ENCODE measurements around the gene CHCHD6.

The CHCHD6 gene

DNA sequence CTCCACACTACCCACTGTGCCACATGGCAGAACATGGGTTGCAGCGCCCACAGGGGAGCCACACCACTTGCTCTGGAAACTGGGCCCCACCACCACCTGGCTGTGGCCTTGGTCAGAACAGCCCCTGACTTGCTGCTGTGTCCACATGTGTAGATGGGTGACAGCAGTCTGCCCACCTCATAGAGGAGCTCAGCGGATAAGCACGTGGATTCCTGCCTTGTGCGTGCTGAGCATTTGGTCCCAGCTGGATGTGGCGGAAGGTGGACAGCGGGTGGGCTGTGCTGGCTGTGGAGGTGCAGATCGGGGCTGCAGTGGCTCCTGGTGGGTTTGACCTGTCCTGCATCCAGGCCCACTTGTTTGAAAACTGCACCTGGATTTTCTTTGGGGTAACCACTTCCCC lies 272.9 kb downstream of the CHCHD6 start:
- TF ChIP-seq FOXP2 (optimal IDR thresholded peaks at IDR 0.05; ENCODE audit: borderline replicate concordance, extremely low read depth, extremely low read length, insufficient read depth) (no peak), SIN3A (IDR thresholded peaks at IDR 0.05; ENCODE audit: borderline replicate concordance, insufficient read depth, low read length) (no peak)

DNA sequence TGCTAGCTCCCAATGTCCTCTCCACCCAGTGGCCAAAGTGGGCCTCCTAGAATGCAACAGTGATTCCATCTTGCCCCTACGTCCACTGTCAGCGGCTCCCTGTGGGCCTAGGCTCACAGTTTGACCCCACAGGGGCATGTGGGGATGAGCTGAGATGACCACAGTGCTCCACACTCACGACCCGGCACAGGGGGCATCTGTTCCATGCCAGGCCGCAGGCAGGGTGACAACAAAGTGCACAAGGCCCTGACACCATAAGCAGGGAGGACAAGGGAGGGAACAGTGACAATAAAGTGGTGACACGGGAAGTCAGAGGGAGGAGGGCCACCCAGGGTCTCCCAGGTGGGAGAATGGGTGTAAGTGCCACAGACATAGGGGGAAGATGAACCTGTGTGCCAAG lies 273.8 kb downstream of the CHCHD6 start:
- TF ChIP-seq POLR2AphosphoS5 (IDR thresholded peaks at IDR 0.05; ENCODE audit: low read depth, low read length): no peak
- no peak for TF ChIP-seq TAF1 (IDR thresholded peaks at IDR 0.05; ENCODE audit: borderline replicate concordance, insufficient read depth, low read length)
- TF ChIP-seq SIN3A (IDR thresholded peaks at IDR 0.05; ENCODE audit: borderline replicate concordance, insufficient read depth, low read length): no peak
- TF ChIP-seq, protein P1, sequence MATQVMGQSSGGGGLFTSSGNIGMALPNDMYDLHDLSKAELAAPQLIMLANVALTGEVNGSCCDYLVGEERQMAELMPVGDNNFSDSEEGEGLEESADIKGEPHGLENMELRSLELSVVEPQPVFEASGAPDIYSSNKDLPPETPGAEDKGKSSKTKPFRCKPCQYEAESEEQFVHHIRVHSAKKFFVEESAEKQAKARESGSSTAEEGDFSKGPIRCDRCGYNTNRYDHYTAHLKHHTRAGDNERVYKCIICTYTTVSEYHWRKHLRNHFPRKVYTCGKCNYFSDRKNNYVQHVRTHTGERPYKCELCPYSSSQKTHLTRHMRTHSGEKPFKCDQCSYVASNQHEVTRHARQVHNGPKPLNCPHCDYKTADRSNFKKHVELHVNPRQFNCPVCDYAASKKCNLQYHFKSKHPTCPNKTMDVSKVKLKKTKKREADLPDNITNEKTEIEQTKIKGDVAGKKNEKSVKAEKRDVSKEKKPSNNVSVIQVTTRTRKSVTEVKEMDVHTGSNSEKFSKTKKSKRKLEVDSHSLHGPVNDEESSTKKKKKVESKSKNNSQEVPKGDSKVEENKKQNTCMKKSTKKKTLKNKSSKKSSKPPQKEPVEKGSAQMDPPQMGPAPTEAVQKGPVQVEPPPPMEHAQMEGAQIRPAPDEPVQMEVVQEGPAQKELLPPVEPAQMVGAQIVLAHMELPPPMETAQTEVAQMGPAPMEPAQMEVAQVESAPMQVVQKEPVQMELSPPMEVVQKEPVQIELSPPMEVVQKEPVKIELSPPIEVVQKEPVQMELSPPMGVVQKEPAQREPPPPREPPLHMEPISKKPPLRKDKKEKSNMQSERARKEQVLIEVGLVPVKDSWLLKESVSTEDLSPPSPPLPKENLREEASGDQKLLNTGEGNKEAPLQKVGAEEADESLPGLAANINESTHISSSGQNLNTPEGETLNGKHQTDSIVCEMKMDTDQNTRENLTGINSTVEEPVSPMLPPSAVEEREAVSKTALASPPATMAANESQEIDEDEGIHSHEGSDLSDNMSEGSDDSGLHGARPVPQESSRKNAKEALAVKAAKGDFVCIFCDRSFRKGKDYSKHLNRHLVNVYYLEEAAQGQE (IDR thresholded peaks at IDR 0.05; ENCODE audit: insufficient read depth in 1 of 2, low read depth in 2 of 2, low read length in 2 of 2): no peak
- TF ChIP-seq FOXP2 (optimal IDR thresholded peaks at IDR 0.05; ENCODE audit: borderline replicate concordance, extremely low read depth, extremely low read length, insufficient read depth): no peak

DNA sequence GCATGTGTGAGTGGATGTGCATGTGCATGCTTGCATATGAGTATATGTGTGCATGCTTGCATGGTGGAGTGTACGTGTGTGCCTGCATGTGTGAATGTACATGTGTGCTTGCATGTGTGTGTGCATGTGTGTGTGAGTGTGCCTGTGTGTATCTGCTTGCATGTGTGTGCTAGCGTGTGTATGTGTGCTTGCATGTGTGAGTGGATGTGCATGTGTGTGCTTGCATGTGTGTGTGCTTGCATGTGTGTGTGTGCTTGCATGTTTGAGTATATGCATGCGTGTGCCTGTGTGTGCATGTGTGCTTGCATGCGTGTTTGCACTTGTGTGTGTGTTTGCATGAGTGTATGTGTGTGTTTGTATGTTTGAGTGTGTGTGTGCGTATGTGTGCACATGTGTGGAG lies 274.3 kb downstream of the CHCHD6 start:
- TF ChIP-seq SIN3A (IDR thresholded peaks at IDR 0.05; ENCODE audit: borderline replicate concordance, insufficient read depth, low read length): no peak
- TF ChIP-seq TAF1 (IDR thresholded peaks at IDR 0.05; ENCODE audit: borderline replicate concordance, insufficient read depth, low read length): no peak
- TF ChIP-seq POLR2AphosphoS5 (IDR thresholded peaks at IDR 0.05; ENCODE audit: low read depth, low read length): no peak
- TF ChIP-seq, protein P1 (IDR thresholded peaks at IDR 0.05; ENCODE audit: insufficient read depth in 1 of 2, low read depth in 2 of 2, low read length in 2 of 2): no peak
- TF ChIP-seq FOXP2 (optimal IDR thresholded peaks at IDR 0.05; ENCODE audit: borderline replicate concordance, extremely low read depth, extremely low read length, insufficient read depth): no peak

DNA sequence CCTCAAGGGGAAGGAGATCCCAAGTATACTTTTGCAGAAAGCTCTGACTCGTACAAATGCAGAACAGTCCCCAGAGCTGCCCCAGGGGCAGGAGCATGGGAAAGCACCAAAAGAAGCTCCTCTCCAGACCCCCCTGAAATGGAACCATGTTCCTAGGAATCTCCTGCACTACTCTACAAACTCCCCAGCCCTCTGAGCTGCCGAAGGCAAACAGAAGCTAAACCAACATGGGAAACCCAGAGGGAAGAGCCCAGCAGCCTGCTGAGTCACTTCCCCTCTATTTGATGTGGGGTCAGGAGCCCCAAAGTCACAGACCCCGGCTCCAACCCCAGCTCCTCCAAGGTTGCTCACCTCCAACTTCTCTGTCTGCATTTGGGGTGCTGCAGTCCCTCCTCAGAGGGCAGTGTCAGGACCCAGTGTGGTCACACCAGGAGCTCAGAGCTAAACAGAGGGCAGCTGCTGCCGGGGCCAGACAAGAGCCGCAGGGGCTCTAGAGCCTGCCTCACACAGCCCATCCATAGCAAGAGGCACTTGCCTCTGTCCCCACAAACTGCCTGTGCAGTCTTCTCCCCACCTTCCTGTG lies 275.1 kb downstream of the CHCHD6 start:
- TF ChIP-seq SIN3A (IDR thresholded peaks at IDR 0.05; ENCODE audit: borderline replicate concordance, insufficient read depth, low read length) (no peak), POLR2AphosphoS5 (IDR thresholded peaks at IDR 0.05; ENCODE audit: low read depth, low read length) (no peak), TAF1 (IDR thresholded peaks at IDR 0.05; ENCODE audit: borderline replicate concordance, insufficient read depth, low read length) (no peak)
- TF ChIP-seq, protein P1 (IDR thresholded peaks at IDR 0.05; ENCODE audit: insufficient read depth in 1 of 2, low read depth in 2 of 2, low read length in 2 of 2): no peak

DNA sequence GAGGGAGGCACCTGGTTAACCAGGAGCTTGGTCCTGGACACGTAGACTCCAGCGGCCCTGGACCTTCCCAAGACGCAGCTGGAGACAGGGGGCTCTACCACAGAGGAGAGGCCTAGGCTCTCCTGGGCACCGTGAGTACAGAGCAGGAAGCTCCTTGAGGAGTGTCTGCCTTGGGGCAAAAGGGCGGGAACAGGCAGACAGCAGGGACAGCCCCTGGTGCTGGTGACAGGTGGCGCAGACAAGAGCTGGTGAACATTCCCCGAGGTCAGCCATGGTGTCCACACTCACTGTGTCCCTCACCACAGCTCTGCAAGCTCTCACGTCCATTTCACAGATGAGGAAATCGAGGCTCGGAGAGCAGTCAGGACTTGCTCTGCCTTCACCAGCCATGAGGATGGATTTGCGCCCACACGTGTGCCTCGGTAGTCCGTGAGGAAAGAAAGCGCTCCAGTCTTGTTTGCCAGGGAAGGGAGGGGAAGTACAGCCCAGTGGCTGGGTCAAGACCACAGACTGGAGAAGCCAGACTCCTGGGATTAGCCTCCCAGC lies 276.3 kb downstream of the CHCHD6 start:
- no peak for TF ChIP-seq SIN3A (IDR thresholded peaks at IDR 0.05; ENCODE audit: borderline replicate concordance, insufficient read depth, low read length)
- no peak for TF ChIP-seq FOXP2 (optimal IDR thresholded peaks at IDR 0.05; ENCODE audit: borderline replicate concordance, extremely low read depth, extremely low read length, insufficient read depth)

DNA sequence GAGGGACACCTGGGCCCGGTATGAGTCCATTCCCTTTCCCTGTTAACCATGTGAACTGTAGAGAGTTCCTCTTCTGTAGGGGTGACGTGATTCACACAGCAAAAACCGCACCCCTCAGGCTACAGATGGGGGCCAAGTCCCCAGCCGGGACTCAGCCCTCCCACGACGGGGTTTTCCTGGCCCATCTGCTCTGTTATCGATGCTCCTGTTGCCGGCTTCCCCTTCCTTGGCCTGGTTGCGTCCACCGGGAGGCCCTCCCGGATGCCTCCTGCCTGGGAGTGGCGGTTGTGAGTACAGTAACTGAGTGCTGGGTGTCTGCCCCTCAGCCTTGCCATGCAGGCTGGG lies 278.1 kb downstream of the CHCHD6 start:
- TF ChIP-seq SIN3A (IDR thresholded peaks at IDR 0.05; ENCODE audit: borderline replicate concordance, insufficient read depth, low read length): no peak
- TF ChIP-seq TAF1 (IDR thresholded peaks at IDR 0.05; ENCODE audit: borderline replicate concordance, insufficient read depth, low read length): no peak
- no peak for TF ChIP-seq FOXP2 (optimal IDR thresholded peaks at IDR 0.05; ENCODE audit: borderline replicate concordance, extremely low read depth, extremely low read length, insufficient read depth)
- TF ChIP-seq, protein P1 (IDR thresholded peaks at IDR 0.05; ENCODE audit: insufficient read depth in 1 of 2, low read depth in 2 of 2, low read length in 2 of 2): no peak
- no peak for TF ChIP-seq POLR2AphosphoS5 (IDR thresholded peaks at IDR 0.05; ENCODE audit: low read depth, low read length)
